ENCODE results near the gene PPP1R15A. TPM values are rescaled to one million over a fixed set of nuclear protein-coding genes. Genes with fewer than 3 reads are reported as not detected.
"Not testable (repeated sequence)": the region's sequence is repeated elsewhere in the genome, so short reads cannot be mapped to it uniquely, and the experiment has no call there.

PPP1R15A gene
- total and polyA plus RNA-seq, 10 donors, result 18.5 to 74.2 (median 46.7) TPM

DNA sequence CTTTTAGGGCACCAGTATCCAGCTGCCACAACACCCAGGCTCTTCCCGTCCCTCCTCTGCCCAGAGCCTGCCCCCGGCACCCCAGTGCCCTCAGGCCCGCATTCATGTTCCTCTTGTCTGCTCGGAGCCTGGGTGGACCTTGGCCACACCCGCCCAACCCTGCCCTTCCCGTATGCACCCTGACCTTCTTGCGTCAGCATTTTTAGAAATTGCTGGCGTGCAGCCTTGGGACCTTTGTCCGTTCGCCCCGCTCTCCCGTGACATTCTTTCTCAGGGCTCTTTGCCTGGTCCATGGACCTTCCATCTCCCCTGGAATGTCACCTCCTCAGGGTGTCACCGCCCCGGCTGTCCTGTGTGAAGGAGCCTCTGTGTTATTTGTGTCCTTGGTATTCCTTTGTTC is 35.5 kb downstream of the PPP1R15A start:
- no peaks in the 10 kb centered on the region for H3K9me3 ChIP-seq
- H3K36me3 ChIP-seq, result peaks cover 0 to 93% (median 75%) of the 10 kb centered on the region in 6 donors
- peak; percentile 78 to 87 (median 84) for TF ChIP-seq POLR2AphosphoS5 (IDR thresholded peaks at IDR 0.05)
- no peak for TF ChIP-seq CTCF (IDR thresholded peaks at IDR 0.05 in 8 of 11, conservative IDR thresholded peaks at IDR 0.05 in 3 of 11)
- TF ChIP-seq POLR2A (IDR thresholded peaks at IDR 0.05), result no peak
- no peak overlapping the region for H3K4me3 ChIP-seq
- 55 to 80% (median 74%) methylated on average over 14 of the region's 14 CpGs for WGBS, 5 donors
- peak overlapping the region; percentile 42 to 82 (median 75) for H3K27ac ChIP-seq
- DNase-seq, result peak; percentile 87
- intact Hi-C loops (cut with DNase I; ENCODE audit: low total_unique reads), result loop anchor here (10.0 kb wide), 1 partner anchor 47 kb away; the partner anchor contains the start of gene BAX
- H3K4me1 ChIP-seq, result peaks cover 0 to 49% (median 26%) of the 10 kb centered on the region in 6 donors
- H3K27me3 ChIP-seq (replicated peaks in 1 of 7), result no peaks in the 10 kb centered on the region

- H3K27me3 ChIP-seq (replicated peaks in 1 of 7); H3K9me3 ChIP-seq; DNase-seq; H3K4me3 ChIP-seq: not testable (repeated sequence)
- 68 to 85% (median 81%) methylated on average over 11 of the region's 11 CpGs for WGBS, 5 donors
- intact Hi-C loops (cut with DNase I; ENCODE audit: low total_unique reads), result loop anchor here (10.0 kb wide), 1 partner anchor 45 kb away; the partner anchor contains the start of gene BAX
- H3K27ac ChIP-seq, result peak overlapping the region; percentile 27 to 79 (median 64)
- H3K4me1 ChIP-seq, result peaks cover 0 to 43% (median 21%) of the 10 kb centered on the region in 6 donors
- H3K36me3 ChIP-seq, result peaks cover 0 to 100% (median 88%) of the 10 kb centered on the region in 6 donors
Observed at GRCh38 chr19:48909424-48910077, 37.3 kb downstream of the PPP1R15A start.

DNA sequence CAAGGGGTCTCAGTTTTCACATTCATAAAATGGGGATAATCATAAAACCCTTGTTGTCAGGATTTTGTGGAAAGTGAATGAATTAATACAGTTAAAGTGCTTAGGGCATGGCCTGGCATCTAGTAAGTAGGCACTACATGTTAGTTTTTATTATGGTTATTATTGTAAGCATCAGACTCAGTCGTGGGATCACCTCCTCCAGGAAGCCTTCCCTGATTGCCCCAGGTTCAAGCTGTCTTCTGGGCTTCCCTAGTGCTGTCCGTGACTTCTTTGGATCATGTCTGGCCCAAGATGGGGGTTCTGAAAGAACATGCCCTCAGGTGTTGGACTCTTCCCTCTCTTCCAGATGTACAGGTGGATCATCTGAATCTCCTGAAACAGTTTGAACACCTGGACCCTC is 38.6 kb downstream of the PPP1R15A start:
- WGBS, 5 donors, result 87 to 100% (median 96%) methylated on average over 2 of the region's 2 CpGs
- Histone ChIP-seq H3K27me3 (replicated peaks in 1 of 7) (no peaks in the 10 kb centered on the region), H3K4me1 (peaks cover 0 to 36% (median 18%) of the 10 kb centered on the region in 6 donors), H3K9me3 (no peaks in the 10 kb centered on the region), H3K36me3 (peaks cover 0 to 100% (median 88%) of the 10 kb centered on the region in 6 donors), H3K4me3 (no peak overlapping the region), H3K27ac (peak overlapping the region in 3 of 8 donors; percentile 6 to 79 (median 77))
- no peak for TF ChIP-seq POLR2AphosphoS5 (IDR thresholded peaks at IDR 0.05)
- TF ChIP-seq CTCF (IDR thresholded peaks at IDR 0.05 in 8 of 11, conservative IDR thresholded peaks at IDR 0.05 in 3 of 11), result no peak
- no peak for TF ChIP-seq POLR2A (IDR thresholded peaks at IDR 0.05)
- intact Hi-C loops (cut with DNase I; ENCODE audit: low total_unique reads), result no loop called here
- no peak for DNase-seq

GRCh38 chr19:48913114-48913889 is 41.1 kb downstream of the PPP1R15A start:
- Histone ChIP-seq H3K9me3 (no peaks in the 10 kb centered on the region), H3K27ac (no peak overlapping the region), H3K27me3 (replicated peaks in 1 of 7) (no peaks in the 10 kb centered on the region), H3K4me1 (peaks cover 0 to 20% (median 12%) of the 10 kb centered on the region in 6 donors), H3K4me3 (no peak overlapping the region), H3K36me3 (peaks cover 2 to 100% (median 86%) of the 10 kb centered on the region in 6 donors)
- intact Hi-C loops (cut with DNase I; ENCODE audit: low total_unique reads), result no loop called here
- no peak for DNase-seq
- 91 to 96% (median 94%) methylated on average over 9 of the region's 9 CpGs for WGBS, 5 donors
- TF ChIP-seq POLR2A (IDR thresholded peaks at IDR 0.05) (no peak), CTCF (IDR thresholded peaks at IDR 0.05 in 8 of 11, conservative IDR thresholded peaks at IDR 0.05 in 3 of 11) (no peak), POLR2AphosphoS5 (IDR thresholded peaks at IDR 0.05) (no peak)
